Smooth muscle cell of the brain vasculature (primary cell): ENCODE data around the gene APPBP2.
"Not testable (repeated sequence)": the region's sequence is repeated elsewhere in the genome, so short reads cannot be mapped to it uniquely, and the experiment has no call there.

Experiments used
- DNase-seq: peaks from one replicate; pipeline ENCODE4 v3.0.0-alpha.2; 2012; ENCODE audit warnings: low read depth, low spot score

Gene APPBP2

DNA sequence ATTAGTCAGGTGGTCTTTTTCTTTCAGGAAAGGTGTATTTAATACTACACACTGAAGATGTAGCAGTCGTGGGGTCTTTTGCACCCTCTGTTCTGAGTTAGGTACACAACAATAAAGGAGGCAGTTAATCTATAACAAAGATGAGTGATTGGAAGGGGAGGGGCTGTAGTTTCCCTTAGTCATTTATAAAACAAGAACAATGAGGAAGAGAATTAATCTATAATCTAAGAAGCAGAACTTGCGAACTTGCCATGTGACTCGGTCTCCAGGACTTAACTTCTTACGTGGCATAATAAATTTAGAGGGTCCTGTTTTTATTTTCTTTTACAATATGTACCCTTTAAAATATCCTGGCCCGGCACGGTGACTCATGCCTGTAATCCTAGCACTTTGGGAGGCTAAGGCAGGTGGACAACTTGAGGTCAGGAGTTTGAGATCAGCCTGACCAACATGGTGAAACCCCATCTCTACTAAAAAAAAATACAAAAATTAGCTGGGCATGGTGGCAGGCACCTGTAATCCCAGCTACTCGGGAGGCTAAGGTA lies 8.6 kb upstream of the APPBP2 start:
- no peak for DNase-seq

DNA sequence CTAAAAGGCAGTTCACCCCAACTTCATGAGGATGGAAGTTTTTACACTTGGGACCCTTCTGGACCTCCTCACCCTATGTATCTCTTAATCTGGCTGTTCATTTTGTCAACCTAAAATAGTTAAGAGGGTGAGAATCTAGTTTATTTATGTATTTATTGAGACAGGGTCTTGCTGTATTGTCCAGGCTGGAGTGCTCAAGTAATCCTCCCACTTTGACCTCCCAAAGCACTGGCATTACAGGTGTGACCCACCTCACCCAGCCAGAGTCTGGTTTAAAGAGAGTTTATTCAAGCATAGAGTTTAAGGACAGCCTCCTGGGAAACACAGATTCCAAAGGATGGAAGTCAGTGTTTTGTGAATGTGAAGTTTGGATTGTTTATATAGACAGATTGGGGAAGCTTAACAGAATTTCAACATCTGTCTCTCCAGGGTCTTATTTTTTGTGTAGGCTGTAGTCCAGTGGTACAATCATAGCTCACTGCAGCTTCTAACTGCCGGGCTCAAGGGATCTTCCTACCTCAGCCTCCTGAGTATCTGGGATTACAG lies 8.0 kb upstream of the APPBP2 start:
- DNase-seq: no peak

DNA sequence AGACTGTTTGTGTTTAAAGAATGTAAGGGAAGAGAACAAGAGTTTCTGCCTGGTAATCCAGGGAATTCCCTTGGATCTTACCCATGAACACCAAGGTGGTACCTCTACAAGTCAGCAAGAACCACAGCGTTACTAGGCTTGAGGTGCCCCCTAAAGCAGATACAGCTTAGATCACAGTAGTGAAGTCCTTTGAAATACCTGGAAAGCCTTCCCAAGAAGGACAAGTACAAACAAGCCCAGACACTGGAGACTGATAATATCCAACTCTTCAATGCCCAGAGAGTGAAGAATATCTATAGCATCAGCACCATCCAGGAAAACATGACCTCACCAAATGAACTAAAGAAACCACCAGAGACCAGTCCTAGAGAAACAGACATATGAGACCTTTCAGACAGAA lies 3.8 kb upstream of the APPBP2 start:
- no peak for DNase-seq

DNA sequence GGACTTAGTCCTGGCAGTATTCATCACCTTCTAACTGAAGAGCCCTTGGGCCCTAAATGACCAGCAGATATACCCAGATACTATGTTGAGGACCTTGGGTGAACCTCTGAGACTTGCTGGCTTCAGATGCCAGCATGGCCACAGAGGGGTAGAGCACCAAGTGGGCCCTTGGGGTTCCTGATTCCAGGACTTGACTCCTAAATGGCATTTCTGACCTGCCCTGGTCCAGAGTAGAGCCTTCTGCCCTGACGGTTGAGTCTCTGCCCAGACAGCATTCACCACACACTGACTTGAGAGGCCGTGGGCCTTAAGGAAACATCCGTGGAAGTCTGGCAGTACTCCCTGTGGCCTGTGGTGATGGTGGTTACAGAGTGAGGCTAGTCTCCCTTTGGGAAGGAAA lies 2.8 kb upstream of the APPBP2 start:
- DNase-seq: no peak

DNA sequence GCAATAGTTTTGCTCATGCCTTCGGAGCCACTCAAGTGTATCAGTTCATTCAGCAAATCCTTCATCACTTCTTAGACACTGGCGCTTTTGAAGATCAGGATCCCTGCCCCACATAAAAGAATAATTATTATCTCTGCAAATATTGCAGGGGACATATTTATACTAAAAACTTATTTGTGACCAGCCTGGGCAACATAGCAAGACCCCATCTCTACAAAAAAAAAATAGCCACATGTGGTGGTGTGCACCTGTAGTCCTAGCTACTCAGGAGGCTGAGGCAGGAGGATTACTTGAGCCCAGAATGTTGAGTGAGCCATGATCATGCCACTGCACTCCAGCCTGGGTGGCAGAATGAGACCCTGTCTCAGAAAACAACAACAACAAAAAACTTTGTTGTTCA lies 1.7 kb upstream of the APPBP2 start:
- no peak for DNase-seq

DNA sequence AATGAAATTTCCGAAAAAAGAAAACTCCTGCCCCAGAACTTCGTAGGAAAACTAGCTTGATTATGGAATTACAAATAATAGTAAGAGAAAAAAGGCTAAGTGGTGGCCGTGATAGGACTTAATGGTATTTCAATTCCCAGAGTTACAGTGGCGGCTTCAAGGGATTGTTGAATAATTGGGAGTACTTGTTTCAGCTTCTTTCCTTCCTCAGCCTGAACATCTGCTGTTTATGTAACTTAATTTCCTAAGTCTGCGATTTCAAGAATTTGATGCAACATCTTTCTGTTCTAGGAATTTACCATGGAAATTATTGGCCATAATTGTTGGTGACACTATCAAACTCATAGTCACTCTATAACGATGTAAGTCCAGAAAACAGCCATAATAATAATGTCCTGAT lies 684 bp upstream of the APPBP2 start:
- DNase-seq: no peak

DNA sequence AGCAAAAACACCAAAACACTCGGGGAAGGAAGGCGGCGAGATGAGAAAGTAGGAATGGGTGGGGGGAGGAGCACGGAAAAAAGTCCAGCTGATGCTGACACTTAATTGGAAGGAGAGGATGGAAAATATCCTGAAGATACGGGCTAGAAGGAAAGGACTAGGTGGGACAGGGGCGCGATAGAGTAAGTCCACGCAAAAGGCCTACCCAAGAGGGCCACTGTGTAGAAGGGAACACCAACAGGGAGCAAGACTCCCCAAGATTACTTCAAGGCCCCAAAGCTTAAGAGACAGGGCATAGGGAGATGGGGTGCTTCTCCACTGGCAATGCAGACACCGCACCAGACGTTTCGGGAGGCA lies 736 bp downstream of the APPBP2 start:
- DNase-seq: no peak

DNA sequence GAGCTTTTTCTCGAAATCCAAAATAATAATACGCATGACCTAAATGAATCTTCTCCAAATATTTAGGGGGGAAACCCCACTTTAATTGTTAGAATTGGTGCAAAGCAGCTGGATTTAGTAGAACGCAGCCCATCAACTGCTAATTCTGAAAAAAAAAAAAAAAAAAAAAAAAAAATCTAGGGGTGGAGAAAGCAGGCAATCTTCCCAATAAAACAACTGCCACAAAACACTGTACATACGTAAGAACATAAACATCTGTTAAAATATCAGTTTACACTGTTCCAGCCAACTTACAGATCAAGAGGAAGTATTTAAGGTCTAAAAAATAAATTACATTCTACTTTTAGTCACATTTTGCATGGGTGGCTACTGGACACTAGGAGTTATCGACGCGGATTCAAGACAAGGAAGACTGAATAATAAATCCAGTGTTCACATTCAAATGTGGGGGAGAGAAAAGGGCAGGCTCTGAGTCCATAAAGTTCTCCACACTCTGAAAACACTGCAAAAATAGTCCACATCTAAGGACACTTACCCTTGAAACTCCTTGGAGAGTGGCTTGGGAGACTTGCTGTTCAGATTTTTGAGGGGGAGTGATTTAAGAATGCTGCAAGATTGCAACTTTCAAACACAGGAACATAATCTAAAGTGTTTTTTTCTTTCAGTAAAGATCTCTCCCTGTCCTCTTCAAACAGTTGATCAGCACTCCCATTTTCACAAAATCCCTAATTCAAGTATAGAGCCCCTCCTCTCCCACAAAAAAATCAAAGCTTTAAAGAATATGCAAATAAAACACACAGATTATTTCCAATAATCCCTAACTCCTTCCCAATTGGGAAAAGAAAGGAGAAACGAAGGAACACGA lies 1.3 kb downstream of the APPBP2 start:
- no peak for DNase-seq

DNA sequence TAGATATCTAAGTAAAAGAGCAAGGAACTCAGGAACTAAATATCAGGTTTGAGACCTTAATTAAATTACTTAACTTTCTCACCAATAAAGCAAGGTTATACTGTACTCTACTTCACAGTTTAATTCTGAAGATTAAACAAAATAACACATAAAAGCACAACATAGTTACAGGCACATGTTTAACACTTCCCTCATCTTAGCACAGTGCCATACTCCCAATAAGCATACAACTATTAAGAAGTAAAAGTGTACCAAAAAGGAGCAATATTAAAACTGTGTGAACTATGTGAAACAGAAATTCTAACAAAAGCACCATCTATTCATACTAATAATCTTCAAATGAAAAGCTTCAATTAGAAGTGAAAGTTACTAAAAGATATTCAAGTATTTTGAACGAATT lies 2.2 kb downstream of the APPBP2 start:
- DNase-seq: no peak

DNA sequence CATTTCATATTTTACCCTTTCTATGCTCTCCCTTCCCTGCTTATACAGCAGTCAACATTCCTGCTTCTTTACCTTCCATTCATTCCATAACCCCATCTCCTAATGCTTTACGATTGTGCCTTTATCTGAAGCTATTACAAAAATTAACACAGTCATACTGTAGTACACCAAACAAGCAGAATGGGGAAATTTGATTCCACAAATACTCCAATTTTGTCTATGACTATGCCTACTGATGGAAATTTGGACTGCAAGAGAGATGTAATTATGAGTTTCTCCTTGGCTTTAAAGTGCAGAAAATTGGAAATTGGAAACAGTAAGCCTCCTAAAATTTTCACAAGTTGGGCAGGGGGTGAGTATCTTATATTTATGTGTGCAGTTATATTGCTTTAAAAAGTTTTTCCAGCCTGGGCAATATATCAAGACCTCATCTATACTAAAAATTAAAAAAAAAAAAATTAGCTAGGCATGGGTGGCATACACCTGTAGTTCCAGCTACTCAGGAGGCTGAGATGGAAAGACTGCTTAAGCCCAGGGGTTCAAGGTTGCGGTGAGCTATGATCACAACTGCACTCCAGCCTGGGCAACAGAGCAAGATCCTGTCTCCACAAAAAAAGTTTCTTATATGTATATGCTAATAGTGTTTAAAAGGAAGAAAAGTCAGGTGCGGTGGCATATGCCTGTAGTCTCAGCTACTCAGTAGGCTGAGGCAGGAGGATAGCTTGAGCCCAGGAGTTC lies 3.0 kb downstream of the APPBP2 start:
- no peak for DNase-seq

DNA sequence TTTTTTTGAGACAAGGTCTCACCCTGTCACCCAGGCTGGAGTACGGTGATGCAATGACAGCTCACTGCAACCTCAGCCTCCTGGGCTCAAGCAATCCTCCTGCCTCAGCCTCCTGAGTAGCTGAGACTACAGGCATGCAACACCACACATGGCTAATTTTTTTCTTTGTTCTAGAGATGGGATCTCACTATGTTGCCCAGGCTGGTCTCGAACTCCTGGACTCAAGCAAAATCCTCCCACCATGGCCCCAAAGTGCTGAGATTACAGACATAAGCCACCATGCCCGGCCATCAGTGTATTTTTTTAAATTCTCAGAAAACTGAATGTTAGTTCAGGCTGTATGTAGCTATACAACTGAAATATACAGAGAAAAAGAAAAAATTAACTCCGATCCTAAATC lies 6.2 kb downstream of the APPBP2 start:
- no peak for DNase-seq

DNA sequence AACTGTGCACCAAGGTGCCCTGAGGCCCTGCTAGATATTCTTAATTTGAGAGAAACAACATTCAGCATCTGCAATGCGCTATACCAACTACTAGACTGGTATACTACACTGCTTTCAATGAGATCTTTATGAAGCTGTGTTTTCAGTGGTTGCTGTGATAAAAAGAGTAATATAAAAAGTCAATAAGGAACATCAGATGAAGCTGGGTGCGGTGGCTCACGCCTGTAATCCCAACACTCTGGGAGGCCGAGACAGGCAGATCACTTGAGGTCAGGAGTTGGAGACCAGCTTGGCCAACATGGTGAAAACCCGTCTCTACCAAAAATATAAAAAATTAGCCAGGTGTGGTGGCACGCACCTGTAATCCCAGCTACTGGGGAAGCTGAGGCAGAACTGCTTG lies 10.4 kb downstream of the APPBP2 start:
- DNase-seq: not testable (repeated sequence)

DNA sequence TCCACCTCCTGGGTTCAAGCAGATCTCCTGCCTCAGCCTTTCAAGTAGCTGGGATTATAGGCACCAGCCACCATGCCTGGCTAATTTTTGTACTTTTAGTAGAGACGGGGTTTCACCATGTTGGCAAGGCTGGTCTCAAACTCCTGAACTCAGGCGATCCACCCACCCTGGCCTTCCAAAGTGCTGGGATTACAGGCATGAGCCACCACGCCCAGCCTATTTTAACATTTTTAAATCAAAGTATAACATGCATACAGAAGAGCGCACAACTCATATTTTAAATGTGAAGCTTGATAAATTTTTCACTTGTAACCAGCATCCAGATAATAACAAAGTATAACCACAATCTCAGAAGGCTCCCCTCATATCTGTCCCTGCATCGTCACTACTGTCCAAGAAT lies 10.8 kb downstream of the APPBP2 start:
- DNase-seq: not testable (repeated sequence)

DNA sequence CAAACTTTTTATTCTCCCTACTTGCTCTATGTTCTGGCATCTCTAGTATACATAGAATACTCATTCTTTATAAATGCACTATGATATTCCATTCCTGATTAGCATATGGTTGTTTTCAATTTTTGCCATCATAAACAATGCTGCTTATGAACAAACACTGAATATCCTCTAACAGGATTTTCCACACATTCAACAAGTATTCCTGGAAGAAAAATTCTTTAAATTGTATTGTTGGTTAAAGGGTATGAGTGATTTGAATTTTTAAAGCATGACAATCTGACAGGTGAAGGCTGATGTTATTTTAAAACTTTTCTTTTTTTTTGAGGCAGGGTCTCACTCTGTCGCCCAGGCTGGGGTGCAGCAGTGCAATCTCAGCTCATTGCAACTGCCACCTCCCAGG lies 11.5 kb downstream of the APPBP2 start:
- no peak for DNase-seq

DNA sequence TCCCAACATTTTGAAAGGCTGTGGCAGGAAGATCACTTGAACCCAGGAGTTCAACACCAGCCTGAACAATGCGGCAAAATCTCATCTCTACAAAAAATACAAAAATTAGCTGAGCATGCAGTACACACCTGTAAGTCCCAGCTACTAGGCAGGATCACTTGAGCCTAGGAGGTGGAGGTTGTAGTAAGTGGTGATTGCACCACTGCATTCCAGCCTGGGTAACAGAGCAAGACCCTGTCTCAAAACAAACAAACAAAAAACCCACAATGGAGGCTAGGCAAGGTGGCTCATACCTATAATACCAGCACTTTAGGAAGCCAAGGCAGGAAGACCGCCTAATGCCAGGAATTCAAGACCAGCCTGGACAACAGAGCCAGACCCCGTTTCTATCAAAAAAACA lies 12.0 kb downstream of the APPBP2 start:
- no peak for DNase-seq

DNA sequence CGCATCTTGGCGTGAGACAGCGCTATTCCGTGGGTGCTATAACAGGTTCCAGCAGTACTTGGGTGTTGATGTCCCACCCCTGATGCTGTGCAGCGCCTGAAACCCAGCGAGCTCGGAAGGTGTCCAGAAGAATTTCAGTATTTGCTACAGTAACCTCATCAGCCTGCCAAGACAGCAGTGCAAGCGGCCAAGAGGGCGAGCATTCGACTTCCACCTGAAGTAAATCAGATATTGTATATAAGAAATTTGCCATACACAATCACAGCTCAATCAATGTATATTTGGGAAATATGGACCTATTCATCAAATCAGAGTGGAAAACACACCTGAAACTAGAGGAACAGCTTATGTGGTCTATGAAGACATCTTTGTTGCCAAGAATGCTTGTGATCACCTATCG lies 13.0 kb downstream of the APPBP2 start:
- DNase-seq: no peak

DNA sequence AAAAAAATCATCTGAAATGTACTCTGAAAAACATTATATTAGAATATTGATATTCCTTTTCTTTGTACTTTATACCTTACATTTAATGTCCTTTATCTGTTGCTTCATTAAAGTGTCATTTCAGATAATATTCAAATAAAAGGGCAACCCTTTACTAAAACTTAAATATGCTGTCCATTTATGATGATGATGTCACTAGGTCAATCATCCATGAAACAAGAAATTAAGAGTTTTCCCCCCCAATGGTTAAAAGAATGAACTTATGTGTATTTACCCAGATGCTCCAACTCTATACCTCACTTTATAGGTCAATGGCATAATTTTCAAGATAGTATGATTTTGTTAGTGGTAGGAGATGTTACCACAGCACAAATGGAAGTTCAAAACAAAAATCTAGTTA lies 15.3 kb downstream of the APPBP2 start:
- no peak for DNase-seq

DNA sequence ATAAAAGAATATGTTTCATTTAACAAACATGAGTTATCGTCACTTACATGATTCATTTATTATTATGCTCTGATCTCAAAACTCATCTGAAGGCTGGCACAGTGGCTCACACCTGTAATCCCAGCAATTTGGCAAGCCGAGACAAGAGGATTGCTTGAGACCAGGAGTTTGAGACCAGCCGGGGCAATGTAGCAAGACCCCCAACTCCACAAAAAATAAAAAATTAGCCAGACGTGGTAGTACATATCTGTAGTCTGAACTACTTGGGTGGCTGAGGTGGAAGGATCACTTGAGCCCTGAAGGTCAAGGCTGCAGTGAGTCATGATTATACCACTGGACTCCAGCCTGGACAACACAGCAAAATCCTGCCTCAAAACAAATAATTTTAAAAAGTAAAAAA lies 16.0 kb downstream of the APPBP2 start:
- DNase-seq: no peak

DNA sequence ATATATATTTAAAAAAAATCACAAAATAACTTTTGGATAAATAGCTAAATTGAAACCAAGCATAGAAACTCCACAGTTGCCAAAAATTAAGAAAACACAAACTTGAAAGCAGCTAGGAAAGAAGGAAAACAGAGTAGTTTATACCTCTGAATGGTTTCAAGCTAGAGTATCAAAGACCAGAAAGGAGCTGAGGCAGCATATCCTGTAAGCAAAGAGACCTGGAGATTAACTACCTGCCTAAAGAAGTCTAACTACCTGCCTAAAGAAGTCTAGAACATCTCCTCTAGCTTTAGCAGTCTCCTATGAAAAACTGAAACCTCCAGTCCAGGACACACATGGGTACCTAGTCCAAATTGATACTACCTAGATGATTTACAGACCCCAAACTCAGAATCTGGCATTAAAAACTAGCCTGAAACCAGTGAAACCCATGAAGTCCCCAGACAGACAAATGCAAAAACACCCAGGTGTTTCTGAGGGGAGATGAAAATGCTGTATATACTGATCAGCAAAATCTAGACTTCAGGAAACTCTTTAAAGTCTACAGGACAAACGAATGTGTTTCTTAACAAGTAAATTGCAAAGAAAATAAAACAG lies 17.6 kb downstream of the APPBP2 start:
- DNase-seq: no peak

DNA sequence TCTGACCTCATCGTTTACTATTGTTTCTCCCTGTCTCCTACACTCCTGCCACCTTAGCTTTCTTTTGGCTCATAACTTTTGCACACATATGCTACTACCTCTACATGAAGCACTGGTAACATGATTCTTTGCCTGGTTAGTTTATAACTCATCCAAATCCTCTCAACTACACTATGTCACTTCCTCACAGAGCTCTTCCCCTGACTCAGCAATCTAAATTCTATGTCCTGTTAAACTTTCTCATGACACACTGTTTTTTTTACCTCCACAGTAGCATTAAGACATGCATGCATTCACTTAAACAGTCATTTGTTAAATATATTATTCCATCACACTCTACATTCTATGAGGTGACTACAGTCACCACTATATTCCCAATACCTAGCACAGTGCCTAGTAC lies 19.7 kb downstream of the APPBP2 start:
- peak; percentile 46 for DNase-seq

DNA sequence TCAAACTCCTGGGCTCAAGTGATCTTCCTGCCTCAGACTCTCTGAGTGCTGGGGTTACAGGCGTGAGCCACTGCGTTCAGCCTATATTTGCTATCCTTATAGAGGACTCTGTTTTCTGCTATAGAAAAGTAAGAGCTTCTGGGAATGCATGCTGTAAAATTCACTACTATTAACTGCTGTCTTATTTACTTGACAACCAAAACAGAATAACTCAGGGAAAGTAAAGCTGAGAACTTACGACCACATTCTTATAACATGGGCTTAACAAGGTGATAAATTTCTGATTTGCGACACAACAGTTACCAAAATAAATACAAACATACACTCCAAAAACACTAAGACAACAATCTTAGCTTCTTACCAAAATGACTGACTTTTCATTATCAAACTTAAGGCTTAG lies 23.9 kb downstream of the APPBP2 start:
- DNase-seq: no peak

DNA sequence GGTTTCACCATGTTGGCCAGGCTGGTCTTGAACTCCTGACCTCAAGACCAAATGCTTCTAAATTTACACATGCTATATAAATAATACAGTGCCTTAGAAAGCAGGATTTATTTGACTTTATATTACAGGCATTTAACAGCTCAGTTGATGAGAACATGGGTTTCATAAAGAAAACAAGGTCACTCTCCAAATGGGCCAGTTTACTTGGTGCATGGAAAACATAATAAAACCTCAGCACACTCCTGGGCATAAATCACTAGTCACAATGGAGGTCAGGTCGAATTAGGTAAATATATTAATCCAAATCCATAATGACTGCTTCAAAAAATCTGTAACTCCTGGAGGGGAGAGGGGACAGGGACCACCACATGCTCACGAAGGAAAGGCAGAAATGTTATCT lies 24.5 kb downstream of the APPBP2 start:
- DNase-seq: no peak
